GF-D8 (cell line): ENCODE results near the gene RNF44.

Experiments
- DNase-seq: peaks from one replicate; lab custom pipeline; 2025; lab: John Stamatoyannopoulos, UW

The RNF44 gene

DNA sequence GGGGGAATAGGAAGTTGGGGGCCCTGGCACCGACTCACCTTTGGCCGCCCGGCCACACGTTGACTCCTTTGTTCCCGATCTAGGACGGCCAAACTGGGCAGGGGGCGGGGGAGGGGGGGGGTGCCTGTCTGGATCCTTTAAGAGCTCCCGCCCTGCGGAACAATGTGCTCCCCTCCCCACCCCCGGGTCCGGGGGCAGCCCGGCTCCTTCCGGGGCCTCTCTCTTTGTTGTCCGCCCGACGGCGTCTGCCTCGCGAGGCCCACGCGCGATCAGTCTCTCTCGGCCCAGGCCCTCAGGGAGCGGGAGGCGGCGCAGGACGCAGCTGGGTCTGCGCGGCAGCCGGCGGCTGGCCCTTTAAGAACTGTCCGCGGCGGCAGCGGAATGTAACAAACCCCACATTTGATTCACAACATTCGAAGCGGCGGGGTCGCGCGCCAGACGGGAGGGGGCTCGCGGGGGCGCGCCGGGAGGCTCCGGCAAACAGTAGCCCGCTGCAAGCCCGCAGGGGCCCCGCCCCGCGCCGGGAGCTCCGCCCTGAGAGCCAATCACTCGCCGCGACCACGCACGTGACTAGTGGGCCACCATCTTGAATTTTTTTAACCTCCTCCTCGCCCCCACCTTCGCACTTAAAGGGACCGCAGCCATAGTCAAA, at the start of gene RNF44:
Gene RNF44, minus strand, starts transcription at position 501 of the 652 bp plus-strand sequence. CDS start 4,930 bp downstream, outside the sequence.
- DNase-seq = peak; percentile 92

DNA sequence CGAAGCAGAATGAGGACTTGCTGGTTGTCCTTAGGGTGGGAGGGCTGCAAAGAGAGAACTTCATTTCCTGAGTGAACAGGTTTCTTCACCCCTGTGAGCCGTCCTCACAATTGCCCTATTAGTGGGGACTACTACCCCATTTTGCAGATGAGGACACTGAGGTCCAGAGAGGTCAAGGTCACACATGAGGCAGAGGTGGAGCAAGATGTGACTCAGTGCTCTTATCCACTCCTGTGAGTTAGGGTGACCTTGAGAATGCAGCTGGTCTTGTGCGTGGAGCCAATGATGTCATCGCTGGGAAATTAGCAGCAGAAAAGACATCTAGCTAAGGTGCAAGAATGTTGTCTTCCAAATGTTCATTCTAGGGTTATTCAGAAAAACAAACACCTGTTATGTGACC, 45.9 kb upstream of the RNF44 start:
- DNase-seq = no peak

DNA sequence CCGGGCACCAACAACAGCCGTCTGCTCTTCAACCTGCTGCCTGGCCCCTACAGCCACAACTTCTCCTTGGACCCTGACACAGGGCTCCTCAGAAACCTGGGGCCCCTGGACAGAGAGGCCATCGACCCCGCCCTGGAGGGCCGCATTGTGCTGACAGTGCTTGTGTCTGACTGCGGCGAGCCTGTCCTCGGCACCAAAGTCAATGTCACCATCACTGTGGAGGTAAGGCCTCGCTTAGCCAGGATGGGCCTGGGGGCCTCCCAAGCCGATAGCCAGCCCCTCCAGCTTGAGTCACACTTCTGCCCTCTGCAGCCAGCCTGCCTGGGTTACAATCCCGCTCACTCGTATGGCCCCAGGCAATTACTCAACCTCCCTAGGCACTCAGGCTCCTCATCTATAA, 44.2 kb upstream of the RNF44 start:
- no peak for DNase-seq

DNA sequence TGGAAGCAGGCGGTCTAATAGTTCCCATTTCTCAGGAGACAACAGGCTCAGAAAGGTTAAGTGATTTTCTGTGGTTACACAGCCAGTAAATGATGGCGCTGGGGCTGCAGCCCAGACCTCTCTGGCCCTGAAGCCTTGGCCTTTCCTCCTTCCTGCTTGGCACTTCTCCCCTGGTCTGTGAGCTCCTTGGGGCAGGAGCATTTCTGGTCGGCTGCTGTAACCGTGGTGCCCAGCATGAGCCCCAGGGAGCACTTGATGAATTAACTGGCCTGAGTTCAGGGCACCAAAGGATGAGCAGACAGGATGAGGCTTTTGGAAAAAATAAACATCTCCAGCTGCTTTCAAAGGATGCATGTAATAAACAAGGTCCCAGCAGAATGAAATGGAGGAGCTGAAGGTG, 42.1 kb upstream of the RNF44 start:
- no peak for DNase-seq

DNA sequence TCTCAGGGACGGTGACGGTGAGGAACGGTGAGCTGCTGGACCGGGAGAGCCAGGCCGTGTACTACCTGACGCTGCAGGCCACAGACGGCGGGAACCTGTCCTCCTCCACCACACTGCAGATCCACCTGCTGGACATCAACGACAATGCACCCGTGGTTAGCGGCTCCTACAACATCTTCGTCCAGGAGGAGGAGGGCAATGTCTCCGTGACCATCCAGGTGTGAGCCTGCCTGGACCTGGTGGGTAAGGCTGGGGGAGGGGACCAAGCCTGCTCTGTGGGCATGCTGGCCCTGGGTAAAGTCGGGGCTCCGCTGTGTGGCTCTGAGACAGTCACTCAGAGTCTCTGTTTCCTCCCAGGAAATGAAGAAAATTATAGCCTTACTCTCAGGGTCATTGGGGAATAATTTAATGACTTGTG, 41.2 kb upstream of the RNF44 start:
- no peak for DNase-seq

DNA sequence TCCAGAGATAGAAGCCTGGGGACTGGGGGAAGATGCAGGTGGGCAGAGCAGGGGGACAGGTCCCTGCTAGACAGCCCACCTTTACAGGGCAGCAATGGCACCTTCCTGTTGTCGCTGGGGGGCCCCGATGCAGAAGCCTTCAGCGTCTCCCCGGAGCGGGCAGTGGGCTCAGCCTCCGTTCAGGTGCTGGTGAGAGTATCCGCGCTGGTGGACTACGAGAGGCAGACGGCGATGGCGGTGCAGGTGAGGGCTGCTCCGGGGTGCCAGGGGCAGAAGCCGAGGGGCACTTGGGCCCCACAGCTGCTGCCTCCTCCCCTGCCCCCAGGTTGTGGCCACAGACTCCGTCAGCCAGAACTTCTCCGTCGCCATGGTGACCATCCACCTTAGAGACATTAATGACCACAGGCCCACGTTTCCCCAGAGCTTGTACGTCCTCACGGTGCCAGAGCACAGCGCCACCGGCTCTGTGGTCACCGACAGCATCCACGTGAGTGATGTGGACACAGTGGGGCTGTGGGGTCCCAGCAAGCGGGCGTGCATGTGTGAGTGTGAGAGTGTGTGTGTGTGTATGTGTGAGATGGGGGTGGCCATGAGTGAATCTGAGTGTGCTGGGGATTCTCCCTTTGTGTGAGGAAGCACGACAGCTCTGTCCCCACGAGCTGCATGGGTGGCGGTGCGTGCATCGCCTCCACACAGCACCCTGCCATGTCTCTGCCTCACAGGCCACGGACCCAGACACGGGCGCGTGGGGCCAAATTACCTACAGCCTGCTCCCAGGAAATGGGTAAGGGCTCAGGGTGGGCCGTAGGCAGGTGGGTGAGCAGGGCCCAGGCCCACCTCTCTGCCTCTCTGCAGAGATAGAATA, 40.3 kb upstream of the RNF44 start:
- DNase-seq = no peak

DNA sequence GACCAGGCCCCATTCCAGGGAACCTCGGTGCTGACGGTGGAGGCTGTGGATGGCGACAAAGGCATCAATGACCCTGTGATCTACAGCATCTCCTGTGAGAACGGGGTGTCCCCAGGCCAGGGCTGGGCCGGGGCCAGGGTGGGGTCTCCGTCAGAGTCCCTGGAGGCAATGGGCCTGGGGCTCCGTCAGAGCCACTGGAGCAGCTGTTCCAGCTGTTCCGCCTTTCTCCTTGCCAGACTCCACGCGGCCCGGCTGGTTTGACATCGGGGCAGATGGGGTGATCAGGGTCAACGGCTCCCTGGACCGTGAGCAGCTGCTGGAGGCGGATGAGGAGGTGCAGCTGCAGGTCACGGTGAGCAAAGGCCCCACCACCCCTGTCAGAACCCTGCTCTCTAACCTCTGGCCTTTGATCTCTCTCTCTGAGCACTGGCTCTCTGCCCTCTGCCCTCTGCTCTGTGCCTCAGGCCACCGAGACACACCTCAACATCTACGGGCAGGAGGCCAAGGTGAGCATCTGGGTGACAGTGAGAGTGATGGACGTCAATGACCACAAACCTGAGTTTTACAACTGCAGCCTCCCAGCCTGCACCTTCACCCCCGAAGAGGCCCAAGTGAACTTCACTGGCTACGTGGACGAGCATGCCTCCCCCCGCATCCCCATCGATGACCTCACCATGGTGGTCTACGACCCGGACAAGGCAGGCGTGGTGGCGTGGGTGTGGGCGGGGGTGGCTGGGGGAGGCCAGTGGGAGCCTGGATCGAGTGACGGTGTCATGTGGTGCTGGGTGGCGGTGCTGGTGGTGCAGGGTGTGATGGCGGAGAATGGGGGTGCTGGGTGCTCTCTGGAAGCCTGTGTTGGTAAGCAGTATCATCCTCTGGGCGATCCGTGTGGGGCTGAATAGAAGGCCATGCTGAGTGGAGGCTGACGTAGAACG, 38.6 kb upstream of the RNF44 start:
- DNase-seq = no peak

DNA sequence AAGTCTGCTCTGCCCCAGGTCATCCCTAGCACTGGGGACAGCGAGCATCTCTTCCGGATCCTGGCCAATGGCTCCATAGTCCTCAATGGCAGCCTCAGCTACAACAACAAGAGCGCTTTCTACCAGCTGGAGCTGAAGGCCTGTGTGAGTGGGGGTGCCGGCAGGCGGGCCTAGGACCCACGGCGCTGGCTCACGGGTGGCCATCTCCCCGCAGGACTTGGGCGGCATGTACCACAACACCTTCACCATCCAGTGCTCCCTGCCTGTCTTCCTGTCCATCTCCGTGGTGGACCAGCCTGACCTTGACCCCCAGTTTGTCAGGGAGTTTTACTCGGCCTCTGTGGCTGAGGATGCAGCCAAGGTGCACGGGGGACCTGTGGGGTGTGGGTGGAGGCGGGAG, 37.9 kb upstream of the RNF44 start:
- no peak for DNase-seq

DNA sequence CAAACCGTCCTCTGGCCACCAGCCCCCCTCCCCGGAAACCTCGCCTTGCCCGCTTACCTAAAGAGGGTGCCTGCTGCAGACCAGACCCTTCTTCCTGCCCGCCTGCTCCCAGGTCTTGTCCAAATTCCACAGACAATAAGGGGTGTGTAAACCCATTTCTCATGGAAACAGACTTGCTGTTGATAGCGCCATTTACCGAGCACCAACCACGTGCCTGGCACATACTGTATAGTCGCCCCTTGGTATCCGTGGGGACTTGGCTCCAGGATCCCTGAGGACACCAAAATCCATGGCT, 37.0 kb upstream of the RNF44 start:
- no peak for DNase-seq

DNA sequence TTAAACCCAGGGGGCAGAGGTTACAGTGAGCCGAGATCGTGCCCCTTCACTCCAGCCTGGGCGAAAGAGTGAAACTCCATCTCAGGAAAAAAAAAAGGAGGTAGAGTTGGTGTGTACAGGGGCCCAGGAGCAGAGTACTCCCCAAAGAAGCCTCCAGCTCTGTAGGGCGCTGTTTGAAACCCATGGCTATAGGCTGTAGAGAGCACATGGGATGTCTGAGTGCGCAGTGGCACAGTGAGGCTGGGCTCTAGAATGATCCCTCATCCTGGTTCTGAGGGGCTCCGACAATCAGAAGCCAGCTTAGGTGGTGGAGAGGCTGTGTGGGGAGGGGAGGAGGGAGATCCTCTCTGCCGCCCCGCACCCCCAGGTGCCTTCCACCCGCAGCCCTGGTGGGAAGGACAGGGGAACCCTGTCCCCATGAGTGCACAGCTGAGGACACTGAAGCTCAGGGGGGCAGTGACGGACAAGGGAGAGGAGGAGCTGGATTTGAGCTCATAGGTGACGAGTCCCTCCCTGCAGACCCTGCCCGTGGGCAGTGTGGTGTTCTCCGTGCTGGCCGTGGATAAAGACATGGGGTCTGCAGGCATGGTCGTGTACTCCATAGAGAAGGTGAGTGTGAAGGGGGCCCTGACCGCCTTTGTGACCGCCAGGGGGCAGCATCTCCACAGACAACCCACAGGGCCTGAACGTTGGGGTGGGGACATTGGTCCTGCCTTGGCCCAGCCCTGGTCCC, 36.5 kb upstream of the RNF44 start:
- no peak for DNase-seq

DNA sequence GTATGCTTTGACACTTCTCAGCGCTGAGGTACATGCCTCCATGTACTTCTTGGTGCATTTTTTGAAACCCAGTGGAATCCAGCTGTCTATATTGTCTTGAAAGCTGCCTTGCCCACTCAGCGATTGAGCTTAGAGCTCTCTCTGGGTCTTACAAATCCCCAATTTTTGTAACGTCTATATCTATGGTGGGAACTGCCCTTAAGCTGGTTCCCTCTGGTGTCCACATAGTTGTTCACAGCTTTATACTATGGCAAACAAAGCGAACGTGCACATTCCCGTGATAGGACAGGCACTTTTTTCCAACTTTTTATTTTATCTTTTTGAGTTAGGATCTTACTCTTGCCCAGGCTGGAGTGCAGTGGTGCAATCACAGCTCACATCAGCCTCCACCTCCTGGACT, 32.8 kb upstream of the RNF44 start:
- no peak for DNase-seq

DNA sequence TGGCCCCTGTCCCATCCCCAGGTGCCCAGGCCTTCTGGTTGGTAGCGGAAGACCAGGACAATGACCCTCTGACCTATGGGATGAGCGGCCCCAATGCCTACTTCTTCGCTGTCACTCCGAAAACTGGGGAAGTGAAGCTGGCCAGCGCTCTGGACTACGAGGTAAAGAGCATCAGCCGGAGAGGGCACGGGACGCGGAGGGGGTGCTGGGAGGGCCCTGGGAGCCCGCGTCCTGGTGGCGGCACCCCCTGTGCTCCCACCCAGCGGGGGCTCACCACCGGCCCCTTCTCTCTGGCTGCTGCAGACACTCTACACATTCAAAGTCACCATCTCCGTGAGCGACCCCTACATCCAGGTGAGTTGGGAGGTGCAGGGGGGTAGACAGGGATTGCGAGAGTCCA, 31.5 kb upstream of the RNF44 start:
- DNase-seq = no peak

DNA sequence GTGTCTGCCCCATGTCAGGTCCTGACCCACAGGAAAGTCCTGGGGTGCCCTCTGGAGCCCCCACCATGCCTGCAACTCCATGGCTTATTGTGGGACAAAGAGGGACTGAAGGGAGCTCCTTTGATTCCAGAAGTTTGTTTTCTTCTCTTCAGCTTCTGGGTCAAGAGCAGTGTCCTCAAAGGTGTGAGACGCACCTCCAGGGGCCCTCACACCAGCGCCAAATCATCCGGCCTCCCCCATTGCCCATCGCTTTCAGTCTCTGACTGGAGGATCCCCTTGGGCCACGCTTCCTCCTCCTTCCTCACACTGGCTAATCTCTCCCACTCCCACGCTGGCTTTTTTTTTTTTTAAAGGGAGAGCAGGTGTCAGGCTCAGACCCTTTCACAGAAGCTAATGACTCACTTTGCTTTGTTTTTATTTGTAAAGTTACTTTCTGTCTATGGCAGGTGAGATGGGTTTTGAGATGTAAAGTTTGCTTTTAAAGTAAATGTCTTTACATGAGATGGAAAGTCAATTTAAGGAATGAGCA, 28.6 kb upstream of the RNF44 start:
- no peak for DNase-seq

DNA sequence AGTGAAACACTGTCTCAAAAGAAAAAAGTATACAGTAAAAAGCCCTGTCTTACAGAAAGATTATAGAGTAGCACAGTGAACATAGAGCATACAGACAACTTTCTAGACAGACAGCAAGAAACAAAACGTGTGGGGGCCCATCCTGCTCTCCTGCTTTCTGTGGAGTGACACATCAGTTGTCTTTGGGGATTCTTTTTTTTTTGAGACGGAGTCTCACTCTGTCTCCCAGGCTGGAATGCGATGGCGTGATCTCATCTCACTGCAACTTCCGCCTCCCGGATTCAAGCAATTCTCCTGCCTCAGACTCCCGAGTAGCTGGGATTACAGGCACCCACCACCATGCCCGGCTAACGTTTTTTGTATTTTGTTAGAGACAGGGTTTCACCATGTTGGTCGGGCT, 26.8 kb upstream of the RNF44 start:
- DNase-seq = no peak

DNA sequence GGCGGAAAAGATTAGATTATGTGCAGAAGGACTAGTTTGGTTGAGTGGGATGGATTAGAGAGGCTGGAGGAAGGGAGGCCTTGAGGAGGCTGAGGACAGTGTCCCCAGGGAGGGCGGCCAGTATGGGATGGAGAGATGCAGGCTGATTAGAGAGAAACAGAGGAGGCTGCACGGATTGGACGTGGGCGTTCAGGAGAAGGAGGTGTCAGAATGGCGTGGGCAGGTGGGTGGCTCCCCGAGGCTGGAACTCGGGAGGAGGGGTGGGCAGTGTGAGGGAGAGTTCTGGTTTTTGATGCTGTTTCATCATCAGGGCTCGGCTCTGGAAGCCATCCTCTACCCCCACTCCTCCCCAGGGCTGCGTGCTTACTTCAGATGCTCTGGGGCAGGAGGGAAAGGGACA, 25.0 kb upstream of the RNF44 start:
- DNase-seq = no peak

DNA sequence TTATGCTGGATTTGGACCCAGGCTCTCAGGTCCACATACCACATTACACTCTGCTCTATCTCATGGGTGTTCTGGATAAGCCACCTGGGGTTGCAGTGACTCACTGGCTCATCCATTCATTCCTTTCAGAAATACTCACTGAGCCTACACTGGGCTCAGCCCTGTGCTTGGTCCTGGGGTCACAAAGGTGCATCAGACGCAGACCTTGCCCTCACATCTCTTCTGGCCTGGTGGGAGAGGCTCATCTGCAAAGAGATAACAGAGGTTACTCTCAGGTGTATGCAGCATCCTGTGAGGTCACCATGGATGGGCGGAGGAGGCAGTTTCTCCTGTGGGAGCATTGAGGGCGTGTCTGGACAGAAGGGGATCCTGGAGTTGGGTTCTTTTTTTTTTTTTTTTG, 24.1 kb upstream of the RNF44 start:
- DNase-seq = no peak

DNA sequence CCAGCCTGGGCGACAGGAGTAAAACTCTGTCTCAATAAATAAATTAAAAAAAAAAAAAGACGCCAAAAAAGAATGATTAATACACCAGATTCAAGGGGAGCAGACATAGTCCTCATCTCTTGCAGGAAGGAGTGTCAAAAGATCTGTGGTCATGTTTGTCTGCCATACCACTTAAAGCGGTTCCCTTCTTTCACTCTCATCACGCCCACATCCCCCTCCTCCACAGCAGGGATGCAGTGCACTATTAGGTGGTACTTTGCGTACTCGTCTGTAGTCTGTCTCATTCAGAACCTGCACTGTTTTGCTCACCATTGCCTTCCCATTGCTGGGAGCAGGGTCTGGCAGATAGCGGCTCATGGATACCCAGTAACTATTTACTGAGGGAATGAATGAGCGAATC, 23.2 kb upstream of the RNF44 start:
- DNase-seq = no peak

DNA sequence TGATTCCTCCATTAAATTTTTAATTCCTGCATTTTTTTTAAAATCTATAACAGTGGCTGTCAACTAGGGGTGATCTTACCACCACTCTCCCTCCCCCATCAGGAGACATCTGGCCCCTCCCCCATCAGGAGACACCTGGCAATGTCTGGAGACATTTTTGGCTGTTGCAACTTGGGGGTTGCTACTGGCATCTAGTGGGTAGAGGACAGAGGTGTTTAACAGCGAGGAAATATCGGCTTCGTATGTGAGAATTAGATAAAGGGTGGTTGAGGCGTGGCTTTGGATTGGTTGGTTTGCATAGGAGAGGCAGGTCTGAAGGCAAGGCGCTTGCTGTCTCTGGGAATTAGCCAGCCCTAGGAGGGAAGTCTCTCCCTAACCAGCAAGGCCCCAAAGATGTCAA, 22.5 kb upstream of the RNF44 start:
- no peak for DNase-seq

DNA sequence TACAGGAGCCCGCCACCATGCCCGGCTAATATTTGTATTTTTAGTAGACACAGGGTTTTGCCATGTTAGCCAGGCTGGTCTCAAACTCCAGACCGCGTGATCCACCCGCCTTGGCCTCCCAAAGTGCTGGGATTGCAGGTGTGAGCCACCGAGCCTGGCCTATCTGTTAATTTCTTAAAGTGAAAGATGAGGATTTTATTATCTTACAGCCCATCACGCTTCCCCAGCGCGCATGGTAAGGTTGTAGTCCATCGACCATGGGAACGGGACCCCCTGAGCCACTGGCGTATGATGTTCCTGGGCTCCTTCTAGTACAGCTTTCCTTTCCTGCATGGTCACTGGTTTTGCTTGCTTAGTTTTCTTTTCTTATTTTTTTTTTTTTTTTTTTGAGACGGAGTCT, 20.6 kb upstream of the RNF44 start:
- no peak for DNase-seq

DNA sequence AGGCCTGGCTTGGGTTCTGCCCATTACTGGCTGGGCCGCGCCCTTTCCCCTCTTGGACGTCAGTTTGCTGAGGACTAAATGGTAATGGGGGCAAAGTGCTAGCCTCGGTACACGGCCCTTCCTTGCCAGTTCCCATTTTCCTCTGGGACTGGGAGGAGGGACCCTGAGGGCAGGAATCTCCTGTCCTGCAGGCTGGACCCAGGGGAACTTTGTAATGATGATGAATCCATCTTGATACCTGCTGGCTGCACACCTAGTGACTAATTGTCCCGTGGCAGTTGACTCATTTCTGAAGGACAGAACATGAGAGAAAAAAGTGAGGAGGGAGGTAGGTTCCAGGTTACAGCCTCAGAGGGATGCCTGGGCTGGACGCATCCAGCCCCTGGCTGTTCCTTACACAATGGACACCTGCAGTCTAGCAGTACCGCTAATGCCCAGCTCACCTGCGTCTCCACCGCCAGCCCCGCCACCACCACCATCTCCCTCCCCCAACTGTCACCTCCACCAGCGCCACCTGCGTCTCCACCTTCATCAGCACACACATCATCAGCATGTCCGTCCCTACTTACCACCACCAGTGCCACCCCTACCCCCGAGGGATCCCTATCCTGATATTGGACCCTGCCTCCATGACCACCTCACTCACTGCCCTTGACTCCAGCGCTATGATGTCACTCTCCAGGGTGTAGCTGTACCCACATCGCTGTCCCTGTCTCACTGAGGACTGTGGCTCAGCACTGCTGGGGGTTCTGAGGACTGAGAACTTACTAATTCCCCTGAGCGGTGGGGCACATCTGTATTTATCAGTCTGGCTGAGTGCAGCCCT, 16.3 kb upstream of the RNF44 start:
- DNase-seq = no peak

DNA sequence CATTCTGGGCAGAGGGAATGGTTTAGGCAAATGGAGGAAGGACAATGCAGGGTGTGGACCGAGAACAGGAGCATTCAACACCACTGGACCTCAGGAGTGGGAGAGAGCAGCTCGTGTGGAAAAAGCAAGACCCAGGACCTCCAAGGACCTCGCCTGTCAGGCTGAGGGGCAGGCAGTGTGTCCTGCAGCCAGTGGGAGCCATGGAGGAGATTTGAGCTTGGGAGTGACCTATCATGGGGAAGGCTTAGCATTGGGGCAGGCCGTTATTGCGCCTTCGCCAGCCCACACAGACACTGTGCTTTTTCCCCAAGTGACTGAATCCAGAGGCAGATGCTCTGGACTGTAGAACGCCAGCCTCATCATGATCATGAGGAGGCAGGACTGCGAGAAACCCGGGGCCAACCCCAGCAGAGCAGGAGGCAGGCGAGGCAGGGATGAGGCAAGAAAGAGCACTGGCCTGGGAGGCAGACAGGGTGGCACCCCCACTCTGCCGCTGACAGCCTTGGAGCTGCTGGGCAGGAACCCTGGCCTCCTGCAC, 15.2 kb upstream of the RNF44 start:
- DNase-seq = no peak
